IPS DF 4.7 (cell line): ENCODE measurements around the gene PLEKHM1.

Experiments
- DNase-seq: peaks from one replicate; pipeline ENCODE4 v3.0.0-alpha.2; 2013; ENCODE audit warnings: low spot score; ENCODE audit errors: extremely low read depth

The PLEKHM1 gene

DNA sequence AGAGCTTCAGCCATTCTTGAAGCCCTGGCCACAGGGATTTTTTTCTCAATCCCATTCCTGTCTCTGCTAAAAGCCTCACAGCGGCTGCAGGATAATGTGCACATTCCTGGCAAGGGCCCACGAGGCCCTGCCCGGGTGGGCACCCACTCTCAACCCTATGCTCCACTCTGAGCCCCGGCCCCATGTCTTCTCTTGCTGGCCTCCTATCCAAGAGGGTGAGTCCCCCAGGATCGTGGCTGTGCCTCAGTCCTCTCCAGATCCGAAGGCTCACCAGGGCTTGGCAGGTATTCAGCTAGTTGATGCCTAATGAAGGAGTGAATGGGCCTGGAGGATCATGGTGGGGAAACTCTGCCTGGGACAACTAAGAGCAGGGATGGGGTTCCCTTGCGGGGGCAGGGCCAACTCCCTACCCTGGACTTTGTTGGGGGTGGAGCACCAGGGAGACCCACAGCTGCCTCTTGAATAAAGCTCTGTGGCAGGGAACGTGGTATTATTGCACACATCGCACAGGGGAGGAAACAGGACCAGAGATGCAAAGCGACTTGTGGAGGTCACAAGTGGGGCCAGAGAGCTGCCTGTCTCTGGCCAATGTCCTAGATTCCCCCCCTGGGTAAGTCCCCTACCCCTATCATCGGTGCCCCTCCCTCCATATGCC lies 63.2 kb downstream of the PLEKHM1 start:
- no peak for DNase-seq

DNA sequence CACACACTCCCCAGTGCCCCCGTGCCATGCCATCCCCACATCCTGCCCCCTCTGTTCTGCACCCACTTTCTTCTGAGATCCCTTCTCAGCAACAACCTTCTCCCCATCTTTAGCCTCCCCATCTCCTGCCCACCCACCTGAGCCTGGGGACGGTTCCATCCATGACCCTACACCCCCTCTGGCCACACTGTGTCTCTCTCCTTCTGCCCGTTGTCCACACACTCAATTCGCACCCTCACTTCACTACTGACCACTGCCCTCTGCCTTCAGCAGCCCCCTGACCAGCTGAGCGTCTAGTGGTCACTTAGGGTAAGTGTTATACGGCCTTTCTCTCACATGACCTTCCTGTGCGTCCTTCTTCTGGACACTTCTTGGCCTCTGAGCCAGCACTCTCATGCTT lies 64.0 kb downstream of the PLEKHM1 start:
- no peak for DNase-seq

DNA sequence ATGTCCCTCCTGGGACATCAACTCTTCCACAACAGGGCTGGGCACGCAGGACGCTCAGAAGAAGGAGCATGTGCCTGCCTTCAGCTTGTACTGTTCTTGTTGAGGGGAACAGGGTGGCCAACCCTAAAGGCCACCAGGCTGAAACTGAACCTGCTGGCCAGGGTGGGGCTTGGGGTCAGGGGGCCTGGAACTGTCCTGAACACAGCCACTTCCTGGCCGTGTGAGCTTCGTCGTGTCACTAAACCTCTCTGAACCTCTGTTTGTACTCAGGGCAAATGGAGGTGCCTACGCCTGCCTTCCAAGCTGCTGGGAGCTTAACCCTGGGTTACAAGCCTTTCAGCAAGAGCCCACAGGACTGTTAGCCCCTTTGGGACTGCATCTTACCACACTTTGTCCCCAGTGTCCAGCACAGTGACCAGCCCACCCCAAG lies 64.5 kb downstream of the PLEKHM1 start:
- DNase-seq = no peak

DNA sequence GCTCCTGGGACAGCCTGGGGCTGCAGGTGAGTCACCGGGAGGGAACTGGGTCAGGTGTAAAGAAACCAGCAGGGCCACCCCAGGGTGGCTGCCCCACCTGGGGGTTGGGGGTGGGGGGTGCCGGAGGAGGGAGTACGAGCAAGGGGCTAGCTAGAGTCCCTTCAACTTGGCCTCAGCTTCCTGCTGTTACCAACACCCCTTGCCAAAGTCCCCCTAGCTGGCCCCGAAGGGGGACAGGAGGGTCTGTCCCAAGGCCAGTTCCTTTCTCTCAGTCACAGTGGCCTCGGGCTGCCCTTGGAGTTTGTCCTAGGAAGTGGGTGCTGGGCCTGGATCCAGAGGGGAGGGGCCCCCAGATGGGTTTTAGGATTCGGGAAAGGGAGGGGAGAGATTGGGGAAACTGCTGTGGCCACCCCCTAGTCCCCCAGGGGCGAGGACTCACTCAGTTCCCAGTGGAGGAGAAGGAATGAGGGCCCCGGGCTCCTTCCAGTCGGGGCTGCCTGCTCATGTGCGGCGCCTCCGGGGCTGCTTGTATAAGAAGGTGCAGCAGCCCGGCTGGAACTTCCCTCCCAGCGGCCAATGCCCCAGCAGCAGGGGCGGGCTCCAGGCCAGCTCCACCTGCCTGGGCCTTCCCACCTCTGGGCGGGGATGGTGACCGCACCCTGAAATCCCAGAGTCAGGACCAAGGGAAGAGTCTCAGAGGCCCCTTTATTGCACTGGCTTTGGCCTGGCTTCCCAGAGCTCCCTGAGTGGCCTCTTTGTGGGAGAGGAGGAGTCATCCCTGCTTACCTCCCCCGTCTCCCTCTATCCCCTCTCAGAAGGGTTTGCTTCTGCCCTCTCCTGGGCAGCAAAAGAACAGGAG lies 65.2 kb downstream of the PLEKHM1 start:
- peak; percentile 86 for DNase-seq

DNA sequence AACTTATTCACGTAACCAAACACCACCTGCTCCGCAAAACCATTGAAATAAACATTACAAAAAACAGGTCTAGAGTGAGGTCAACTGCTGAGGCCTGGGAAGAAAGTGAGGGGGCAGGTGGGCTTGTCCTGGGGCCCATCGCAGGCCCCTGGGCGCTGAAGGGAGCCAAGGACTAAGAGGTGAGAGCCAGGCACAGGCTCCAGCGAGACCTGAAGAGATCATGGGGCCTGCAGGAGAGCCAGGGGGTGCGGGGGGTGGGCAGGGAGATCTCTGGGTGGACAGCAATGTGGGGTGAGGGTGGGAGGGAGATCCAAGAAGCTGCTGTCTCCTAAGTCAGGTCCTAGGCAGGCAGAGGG lies 65.8 kb downstream of the PLEKHM1 start:
- no peak for DNase-seq

DNA sequence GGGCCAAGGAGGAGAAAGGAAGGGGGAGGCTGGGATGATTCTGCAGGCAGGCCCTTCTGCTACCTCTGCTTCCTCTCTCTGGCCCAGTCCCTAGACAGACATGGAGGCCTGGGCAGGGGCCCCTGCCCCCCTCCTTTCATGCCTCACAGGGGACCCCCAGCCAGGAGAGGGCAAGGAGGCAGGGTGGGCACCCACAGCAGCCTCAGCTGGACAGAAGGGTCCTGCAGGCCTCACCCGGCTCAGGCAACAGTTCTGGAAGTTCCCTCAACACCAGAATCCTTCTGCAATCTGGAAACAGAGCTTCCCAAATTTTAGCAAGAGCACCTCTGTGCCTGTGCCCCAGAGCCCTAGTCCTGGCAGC lies 66.6 kb downstream of the PLEKHM1 start:
- no peak for DNase-seq

DNA sequence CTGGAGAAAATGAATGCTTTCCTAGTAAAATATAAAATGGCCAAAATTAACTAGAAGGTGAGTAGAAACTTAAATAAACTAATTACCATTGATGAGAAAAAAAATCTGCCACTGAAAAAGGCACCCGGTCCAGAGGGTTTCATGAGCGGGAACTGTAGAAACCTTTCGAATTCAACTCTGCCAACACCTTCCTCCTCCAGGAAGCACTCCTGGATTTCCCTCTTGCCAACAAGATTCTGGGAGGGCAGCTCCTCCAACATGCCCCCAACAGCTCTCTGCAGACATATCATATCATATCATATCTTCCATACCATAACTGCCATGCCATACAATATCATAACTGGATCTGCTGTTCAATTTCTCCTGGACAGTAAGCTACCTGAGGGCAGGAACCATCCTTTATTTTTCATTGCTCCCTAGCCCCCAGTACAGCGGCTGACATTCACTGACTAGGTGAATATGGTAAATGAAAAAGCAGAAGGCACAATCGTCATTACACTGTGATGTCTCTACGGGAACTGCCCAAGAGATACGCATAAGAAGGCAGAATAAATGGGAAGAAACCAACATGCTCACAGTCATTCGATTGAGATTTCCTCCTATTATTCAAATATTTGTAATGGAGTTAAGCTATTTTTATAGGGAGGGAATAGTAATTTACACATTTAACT lies 67.1 kb downstream of the PLEKHM1 start:
- no peak for DNase-seq

DNA sequence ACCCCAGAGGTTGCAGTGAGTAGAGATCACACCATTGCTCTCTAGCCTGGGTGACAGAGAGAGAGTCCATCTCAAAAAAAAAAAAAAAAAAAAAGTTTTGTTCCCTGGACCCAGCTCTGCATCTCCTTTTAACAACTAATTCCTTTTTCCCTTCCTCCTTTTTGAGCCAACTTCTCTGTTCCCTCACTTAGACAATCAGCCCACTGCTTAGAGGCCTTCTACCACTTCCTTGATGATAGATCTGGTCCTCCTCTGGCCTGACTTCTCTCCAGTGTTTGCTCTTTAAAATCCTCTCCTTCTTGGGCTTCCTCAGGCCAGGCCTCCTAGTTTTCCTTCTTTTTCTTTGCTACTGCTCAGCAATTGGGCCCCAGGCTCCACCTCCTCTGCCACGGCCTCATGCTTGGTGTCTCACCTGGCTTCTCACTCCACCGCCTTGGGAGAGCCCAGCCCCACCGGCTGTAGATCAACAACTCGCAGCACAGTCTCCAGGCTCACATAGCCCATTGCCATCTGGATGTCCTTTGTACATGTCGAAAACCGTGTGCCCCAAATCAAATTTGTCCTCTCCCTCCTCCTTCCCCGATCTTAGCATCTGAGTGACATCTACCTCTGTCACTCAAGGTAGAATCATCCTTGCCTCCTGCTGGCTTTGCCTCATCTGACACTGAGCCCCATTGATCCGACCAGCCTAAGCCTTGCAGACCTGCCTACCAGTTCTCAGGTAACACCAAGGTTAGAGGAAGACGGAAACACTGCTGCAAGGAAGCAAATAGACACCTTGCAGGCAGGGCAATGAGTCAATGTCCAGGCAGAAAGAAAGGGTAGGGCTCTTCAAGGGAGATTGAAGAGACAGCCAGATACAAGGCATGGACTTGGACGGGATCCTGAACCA lies 75.3 kb downstream of the PLEKHM1 start:
- DNase-seq = no peak

DNA sequence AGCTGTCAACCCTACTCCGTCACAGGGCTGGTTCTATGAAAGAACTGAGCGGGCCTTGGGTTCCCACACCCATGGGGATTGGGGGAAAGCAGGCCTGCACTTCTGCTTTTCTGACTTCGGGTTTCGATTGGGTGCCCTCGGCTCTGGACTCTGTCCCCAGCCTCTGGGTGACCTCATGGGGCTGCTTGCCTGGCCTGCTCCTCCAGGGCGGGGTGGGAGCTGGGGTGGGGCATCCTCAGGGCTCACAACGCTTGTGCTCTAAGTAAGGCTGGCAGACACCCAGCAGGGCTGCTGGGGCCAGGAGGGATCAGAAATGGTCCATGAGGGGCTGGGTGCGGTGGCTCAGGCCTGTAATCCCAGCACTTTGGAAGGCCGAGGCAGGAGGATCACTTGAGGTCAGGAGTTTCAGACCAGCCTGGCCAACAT lies 77.0 kb downstream of the PLEKHM1 start:
- no peak for DNase-seq

DNA sequence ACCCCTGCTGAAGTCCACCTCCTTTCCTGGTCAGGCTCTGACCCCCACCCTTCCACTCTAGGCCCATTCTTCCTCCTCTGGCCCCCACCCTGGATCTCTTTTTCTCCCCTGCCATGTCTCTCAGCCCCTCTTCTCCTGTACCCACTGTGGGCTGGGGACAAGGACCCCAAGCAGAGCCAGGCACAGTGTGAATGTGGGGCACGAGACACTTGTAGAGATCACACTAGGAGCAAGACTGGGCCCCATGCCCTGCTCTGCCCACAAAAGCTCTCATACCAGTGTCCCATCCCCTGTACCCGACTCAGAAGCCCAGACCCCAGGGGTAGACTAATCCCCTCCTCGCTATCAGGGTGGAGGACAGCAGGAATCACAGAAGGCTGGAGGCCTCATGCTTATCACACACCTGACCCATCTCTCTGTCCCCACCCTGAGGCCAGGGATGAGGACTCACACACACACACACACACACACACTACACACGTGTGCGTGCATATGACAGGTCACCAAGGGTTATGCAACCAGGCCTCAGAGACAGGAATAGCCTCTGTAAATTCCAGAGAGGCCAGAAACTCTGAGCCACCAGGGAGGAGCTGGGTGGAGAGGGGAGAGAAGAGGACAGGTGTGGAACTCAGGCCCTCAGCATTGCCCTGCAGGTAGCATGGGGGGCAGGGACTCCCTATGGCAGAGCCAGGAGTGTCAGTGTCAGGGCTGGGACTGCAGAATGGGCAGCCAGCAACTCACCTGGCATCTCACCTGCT lies 79.0 kb downstream of the PLEKHM1 start:
- no peak for DNase-seq

DNA sequence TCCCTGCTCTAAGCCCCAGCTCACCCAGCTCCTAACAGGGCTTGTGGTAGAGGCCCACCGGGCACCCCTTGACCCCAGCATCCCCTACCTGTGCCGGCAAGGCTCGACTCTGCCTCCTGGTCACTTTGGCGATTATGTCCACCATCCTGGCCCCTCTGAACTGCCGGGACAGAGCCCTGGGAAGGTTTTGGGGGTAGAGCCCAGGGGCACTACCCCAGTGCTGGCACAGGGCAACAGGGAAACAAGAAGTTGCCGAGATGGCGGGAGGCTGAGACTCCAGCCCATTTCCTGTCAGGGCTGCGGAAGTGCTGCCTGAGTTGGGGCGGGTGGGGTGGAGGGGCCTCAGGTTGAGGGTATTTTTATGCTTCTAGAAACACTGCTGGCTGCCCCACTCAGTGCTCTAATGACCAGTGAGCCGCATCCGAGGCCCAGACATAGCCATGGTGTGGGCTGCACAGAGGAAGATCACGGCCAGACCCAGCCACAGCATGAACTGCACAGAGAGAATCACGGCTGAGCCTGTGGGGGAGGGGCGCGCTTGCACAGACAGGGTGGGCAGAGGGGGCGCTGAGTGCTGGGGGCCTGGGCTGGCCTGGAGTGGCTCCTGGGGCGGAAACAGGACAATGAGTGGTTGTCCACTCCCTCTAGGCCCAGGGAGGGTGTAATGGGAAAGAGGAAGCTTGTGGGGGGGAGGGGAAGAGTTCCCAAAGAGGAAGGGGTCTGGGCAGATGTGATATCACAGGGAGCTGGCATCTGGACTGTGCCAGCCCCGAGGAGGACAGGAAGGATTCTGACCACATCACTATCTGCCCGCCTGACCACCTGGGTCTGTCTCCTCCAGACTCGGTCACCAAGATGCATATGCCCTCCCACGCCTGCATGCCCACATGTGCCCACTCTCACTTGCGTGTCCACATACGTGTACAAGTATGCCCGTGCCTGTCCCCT lies 80.1 kb downstream of the PLEKHM1 start:
- no peak for DNase-seq

DNA sequence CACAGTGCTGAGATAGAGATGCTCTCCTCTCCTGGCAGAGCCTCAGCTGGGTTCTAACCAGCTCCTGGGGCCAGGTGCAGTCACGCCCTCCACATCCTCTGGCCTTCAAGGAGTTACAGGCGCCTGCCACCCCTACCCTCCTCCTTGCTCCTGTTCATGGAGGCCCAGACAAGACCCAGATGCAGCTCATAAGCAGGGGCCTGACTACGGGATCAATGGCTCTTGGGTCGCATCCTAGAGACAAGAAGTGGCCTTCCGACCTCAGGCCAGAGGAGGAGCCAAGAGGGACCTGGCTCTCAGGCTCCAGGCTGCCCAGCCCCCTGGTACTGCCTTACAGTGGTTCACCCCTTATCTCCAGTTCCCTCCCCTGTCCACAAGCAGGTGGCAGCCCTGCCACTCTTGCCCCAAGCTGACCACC lies 80.9 kb downstream of the PLEKHM1 start:
- DNase-seq = no peak

DNA sequence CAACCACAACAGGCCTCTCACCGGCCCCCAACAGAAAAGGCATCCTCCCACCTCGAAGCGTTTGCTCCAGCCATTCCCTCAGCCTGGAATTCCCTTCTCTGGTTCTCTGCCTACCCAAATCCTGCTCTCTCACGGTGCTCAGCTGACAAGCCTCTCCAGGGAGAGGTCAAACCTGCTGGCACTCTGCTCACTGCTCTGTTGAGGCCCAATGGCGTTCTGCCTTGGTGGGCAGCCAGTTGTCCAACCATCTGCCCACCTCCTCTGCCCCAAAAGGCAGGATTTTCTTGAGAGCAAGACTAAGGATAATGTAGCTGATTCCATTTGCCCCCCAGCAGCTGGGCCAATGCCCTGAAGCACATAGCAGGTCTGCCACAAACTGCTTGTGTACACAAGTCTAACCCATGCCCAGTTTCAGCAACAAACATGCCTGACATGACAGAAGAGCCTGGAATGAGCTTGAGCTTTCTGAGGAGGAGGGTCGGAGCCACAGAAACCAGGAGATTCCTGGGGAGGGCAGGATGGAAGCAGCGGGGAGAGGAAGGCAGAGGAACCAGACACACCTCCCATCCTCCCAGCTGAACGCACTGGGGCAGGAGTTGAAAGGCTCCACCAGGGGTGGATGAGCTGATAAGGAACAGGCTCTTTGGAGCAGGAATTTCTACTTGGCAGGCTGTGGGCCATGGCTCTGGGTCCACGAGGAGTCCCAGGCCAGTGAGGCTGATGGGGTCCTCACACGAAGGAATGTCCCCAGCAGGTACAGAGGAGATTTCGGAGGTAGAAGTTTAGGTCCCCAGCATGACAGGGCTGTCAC lies 81.7 kb downstream of the PLEKHM1 start:
- DNase-seq = no peak

DNA sequence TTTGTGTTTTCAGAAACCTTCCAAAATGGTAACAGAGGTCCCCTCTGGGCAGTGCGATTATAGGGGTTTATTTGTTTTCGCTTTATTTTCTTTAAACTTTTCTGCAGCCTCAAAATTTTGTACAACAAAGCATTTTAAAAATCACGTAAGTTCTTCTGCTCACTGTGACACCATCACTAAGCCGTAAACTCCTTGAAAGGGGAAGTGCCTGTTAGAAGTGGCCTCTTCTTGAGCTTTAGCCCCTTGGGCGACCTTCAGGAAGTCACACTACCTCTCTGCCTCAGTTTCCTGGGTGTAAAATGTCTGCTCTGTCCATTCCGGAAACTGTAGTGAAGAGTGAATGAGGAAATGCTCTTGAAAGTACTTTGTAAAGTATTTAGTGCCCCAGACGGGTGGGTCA lies 84.4 kb downstream of the PLEKHM1 start:
- DNase-seq = no peak

DNA sequence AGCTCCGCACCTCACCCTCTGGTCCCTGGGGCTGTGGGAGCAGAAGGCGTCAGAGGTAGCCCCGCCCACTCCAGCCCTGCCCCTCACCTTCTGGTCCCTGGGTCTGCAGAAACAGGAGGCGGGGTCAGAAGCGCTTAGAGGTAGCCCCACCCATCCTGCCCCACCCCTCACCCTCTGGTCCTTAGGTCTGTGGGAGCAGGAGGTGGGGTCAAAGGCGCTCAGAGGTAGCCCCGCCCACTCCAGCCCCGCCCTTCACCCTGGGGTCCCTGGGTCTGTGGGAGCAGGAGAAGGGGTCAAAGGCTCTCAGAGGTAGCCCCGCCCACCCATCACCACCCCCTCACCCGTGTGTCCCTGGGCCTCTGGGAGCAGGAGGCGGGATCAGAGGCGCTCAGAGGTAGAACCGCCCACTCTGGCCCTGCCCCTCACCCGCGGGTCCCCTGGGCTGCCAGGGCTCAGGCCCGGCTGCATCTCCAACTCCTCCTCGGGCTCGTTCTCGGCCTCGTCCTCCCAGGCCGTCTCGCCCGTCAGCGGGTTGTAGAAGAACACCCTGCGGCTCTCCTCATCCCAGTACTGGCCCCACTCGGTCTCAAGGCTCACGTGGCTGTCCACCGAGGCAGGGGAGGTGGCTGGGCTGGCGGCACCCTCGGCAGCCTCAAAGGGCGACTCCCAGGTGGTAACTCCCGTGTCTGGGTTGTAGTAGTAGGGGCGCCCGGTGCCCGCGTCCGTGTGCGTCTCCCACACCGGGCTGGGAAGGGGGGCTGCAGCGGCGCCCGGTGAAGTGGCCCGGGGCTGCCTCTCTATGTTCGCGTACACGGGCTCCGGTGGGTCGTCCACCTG lies 85.1 kb downstream of the PLEKHM1 start:
- DNase-seq = peak; percentile 93

DNA sequence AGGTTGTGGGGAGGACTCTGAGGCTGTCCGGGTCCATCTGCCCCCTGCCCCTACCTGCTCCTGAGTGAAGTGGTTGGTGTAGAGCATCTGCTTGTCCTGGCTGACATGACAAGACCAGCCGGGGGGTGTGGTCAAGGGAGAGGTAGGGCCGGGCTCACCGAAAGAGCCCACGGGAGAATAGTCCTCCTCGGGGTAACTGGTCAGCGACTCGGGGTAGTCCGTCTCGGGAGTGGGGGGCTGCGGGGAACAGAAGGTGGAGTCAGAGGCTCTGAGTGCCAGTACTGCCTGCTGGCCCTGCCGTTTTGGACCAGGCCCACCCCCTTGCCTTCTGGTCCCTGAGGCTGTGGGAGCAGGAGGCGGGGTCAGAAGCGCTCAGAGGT lies 85.7 kb downstream of the PLEKHM1 start:
- DNase-seq = no peak

DNA sequence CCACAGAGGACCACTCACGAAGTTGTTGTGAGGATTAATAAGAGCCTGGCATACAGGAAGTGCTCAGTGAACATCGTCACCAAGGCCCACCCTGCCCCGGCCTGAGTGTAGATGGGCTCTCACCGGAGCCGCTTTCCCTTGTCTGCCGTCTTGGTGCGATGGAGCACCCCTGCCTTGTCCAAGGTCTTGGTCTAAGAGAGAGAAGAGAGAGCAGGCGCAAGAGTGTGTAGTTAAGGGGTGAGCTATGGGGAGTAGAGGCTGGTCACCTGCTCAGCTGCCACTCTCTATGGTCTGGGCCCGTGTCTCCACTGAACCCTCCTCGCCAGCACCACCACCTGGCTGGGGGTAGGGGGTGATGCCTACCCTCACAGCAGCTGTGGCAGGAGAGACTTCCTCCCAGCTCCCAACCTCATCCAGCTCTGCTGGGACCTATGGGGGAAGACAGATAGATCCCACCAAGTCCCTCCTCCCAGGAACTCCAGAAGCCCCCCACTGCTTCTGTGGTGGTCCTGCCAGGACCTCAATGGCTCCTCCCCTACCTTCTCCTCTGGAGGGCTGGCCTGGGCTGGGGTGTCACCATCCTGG lies 86.5 kb downstream of the PLEKHM1 start:
- DNase-seq = no peak

DNA sequence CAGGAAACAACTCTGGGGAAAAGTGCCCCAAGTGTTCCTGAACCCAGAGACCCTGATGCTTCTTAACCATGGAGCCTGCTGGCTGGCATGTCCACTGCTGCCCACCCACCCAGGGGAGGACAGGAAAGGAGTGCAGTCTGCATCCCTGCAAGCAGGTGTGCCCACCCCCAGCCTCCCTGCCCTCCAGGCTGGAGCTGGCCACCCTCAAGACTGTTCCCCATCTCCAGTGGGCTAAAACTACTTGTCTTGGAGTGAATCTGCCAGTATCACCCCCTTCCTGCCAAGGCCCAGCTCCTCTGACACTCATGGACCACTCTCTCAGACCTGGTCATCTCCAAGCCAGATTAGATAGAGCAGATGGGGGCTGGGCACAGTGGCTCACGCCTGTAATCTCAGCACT lies 87.6 kb downstream of the PLEKHM1 start:
- DNase-seq = no peak
